ENCODE results near the gene CATSPER2.
"Not testable (repeated sequence)": the region's sequence is repeated elsewhere in the genome, so short reads cannot be mapped to it uniquely, and the experiment has no call there.

Gene CATSPER2

GRCh38 chr15:43648649-43649429 lies at the start of gene CATSPER2:
TSS of gene CATSPER2 (minus strand) at chr15:43648844. CDS start at chr15:43648061, 783 bp downstream.
- no peak for DNase-seq

- DNase-seq, result not testable (repeated sequence)
These were observed 44.7 kb upstream of the CATSPER2 start, which contains the start of gene CKMT1A for GRCh38 chr15:43693148-43694022. TSS of gene CKMT1A (plus strand) at chr15:43693859. CDS start at chr15:43694051, 192 bp downstream.

GRCh38 chr15:43692679-43693078 lies 44.0 kb upstream of the CATSPER2 start:
- not testable (repeated sequence) for DNase-seq

- DNase-seq, result not testable (repeated sequence)
These were observed 41.1 kb upstream of the CATSPER2 start for GRCh38 chr15:43689604-43690301.

- DNase-seq, result not testable (repeated sequence)
These were observed 25.5 kb upstream of the CATSPER2 start for GRCh38 chr15:43674175-43674574.

GRCh38 chr15:43666177-43666576 lies 17.5 kb upstream of the CATSPER2 start:
- DNase-seq, result not testable (repeated sequence)

GRCh38 chr15:43663333-43663732 lies 14.7 kb upstream of the CATSPER2 start:
- not testable (repeated sequence) for DNase-seq

- DNase-seq, result not testable (repeated sequence)
These were observed 13.6 kb upstream of the CATSPER2 start for GRCh38 chr15:43662293-43662692.

GRCh38 chr15:43659727-43660126 lies 11.1 kb upstream of the CATSPER2 start:
- not testable (repeated sequence) for DNase-seq

GRCh38 chr15:43649430-43649926 lies 834 bp upstream of the CATSPER2 start:
- not testable (repeated sequence) for DNase-seq

GRCh38 chr15:43638464-43639204 lies 10.0 kb downstream of the CATSPER2 start:
- DNase-seq, result not testable (repeated sequence)

- DNase-seq, result not testable (repeated sequence)
These were observed 21.7 kb downstream of the CATSPER2 start for GRCh38 chr15:43626937-43627336.

GRCh38 chr15:43625106-43625505 lies 23.5 kb downstream of the CATSPER2 start:
- DNase-seq, result no peak

- not testable (repeated sequence) for DNase-seq
These were observed 26.4 kb downstream of the CATSPER2 start for GRCh38 chr15:43622068-43622799.

- not testable (repeated sequence) for DNase-seq
These were observed 29.9 kb downstream of the CATSPER2 start, which contains the start of gene STRC for GRCh38 chr15:43618700-43619099. TSS of gene STRC (minus strand) at chr15:43618800. CDS start at chr15:43618722, 78 bp downstream.

GRCh38 chr15:43617750-43618149 lies 30.9 kb downstream of the CATSPER2 start:
- DNase-seq, result not testable (repeated sequence)

GRCh38 chr15:43602233-43602632 lies 46.4 kb downstream of the CATSPER2 start:
- DNase-seq, result not testable (repeated sequence)

- DNase-seq, result not testable (repeated sequence)
These were observed 48.4 kb downstream of the CATSPER2 start for GRCh38 chr15:43600200-43600599.

GRCh38 chr15:43599131-43599530 lies 49.5 kb downstream of the CATSPER2 start:
- not testable (repeated sequence) for DNase-seq

- not testable (repeated sequence) for DNase-seq
These were observed 55.1 kb downstream of the CATSPER2 start, which contains the start of gene CKMT1B for GRCh38 chr15:43593328-43594190. TSS of gene CKMT1B (plus strand) at chr15:43594027. CDS start at chr15:43594219, 192 bp downstream.

Data from NCI-H510A (cell line).